ENCODE data around the gene LRRC17. TPM values are rescaled to one million over a fixed set of nuclear protein-coding genes. Genes with fewer than 3 reads are reported as not detected.

Gene LRRC17
- total and polyA plus RNA-seq, 9 of the 15 experiments (the other 6 are each of a cell fraction or from before 2014, with no cell fraction given): 0.03 to 0.18 (median 0.12) TPM; not detected in 5

DNA sequence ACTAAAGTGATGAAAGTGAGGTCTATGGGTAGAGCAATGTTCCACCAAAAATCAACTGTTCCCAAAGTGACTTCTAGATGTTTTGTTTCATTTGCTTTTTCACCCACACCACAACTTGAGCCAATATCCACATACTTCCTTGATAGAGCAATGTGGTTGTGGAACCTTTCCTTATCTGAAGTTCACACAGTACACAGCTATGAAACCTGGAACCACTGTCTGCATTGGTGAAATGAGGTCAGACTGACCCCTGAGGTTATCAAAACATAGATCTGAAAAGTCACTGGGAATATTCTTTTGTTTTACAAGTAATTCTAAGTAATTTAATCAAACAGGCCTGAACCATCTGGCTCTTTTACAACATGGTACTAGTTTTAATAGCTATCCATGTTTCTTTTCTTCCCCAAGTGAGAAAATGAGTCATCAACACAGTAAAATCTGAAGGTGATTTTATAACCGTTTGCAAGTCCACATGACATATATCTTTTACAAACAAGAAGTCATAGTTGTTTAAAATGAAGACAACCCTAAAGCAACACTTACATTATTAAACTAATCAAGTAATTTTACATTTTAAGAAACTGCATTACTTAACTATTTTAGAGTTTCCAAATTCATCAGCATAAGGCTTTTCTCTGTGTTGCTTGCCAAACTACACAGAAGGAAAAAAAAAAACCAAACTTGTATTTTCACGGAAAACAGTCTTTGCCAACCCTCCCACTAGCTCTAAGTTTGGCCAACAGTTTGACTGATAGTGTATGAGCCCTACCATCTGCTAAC is 80.3 kb downstream of the LRRC17 start (continued):
- TF ChIP-seq HINFP (tag; conservative IDR thresholded peaks at IDR 0.05; ENCODE audit: low read depth) (0 out of 2 replicates have a peak, but pooled peaks have one; percentile 29), ATF3 (IDR thresholded peaks at IDR 0.05) (peak; percentile 98), ATF3 (CRISPR knock-in tag; conservative IDR thresholded peaks at IDR 0.05) (peak; percentile 91), YY1 (IDR thresholded peaks at IDR 0.05; ENCODE audit: borderline replicate concordance in 1 of 3, control insufficient read depth in 1 of 3, extremely low read depth in 1 of 3, insufficient read depth in 3 of 3, insufficient read length in 1 of 3, insufficient replicate concordance in 2 of 3, low read depth in 1 of 3, low read length in 2 of 3) (no peak), ZNF77 (CRISPR knock-in tag; IDR thresholded peaks at IDR 0.05) (no peak), SUPT5H (IDR thresholded peaks at IDR 0.05) (no peak), TAL1 (IDR thresholded peaks at IDR 0.05) (peak; percentile 93), DNMT1 (IDR thresholded peaks at IDR 0.05) (no peak), XRCC4 (IDR thresholded peaks at IDR 0.05; ENCODE audit: extremely low read depth, insufficient read depth, insufficient read length) (no peak), CBX5 (IDR thresholded peaks at IDR 0.05; ENCODE audit: borderline replicate concordance, low read depth) (no peak), NFRKB (IDR thresholded peaks at IDR 0.05; ENCODE audit: low read depth) (no peak; the same call in none of the 2 replicates), CBFA2T3 (IDR thresholded peaks at IDR 0.05) (peak; percentile 96), ZBTB43 (CRISPR knock-in tag; IDR thresholded peaks at IDR 0.05) (0 out of 2 replicates have a peak, but pooled peaks have one; percentile 19), MAX (CRISPR knock-in tag; IDR thresholded peaks at IDR 0.05) (no peak; the same call in 1 of the 2 replicates)
- TF ChIP-seq, protein P1, sequence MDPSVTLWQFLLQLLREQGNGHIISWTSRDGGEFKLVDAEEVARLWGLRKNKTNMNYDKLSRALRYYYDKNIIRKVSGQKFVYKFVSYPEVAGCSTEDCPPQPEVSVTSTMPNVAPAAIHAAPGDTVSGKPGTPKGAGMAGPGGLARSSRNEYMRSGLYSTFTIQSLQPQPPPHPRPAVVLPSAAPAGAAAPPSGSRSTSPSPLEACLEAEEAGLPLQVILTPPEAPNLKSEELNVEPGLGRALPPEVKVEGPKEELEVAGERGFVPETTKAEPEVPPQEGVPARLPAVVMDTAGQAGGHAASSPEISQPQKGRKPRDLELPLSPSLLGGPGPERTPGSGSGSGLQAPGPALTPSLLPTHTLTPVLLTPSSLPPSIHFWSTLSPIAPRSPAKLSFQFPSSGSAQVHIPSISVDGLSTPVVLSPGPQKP (CRISPR knock-in tag; IDR thresholded peaks at IDR 0.05): no peak
- TF ChIP-seq, protein P2, sequence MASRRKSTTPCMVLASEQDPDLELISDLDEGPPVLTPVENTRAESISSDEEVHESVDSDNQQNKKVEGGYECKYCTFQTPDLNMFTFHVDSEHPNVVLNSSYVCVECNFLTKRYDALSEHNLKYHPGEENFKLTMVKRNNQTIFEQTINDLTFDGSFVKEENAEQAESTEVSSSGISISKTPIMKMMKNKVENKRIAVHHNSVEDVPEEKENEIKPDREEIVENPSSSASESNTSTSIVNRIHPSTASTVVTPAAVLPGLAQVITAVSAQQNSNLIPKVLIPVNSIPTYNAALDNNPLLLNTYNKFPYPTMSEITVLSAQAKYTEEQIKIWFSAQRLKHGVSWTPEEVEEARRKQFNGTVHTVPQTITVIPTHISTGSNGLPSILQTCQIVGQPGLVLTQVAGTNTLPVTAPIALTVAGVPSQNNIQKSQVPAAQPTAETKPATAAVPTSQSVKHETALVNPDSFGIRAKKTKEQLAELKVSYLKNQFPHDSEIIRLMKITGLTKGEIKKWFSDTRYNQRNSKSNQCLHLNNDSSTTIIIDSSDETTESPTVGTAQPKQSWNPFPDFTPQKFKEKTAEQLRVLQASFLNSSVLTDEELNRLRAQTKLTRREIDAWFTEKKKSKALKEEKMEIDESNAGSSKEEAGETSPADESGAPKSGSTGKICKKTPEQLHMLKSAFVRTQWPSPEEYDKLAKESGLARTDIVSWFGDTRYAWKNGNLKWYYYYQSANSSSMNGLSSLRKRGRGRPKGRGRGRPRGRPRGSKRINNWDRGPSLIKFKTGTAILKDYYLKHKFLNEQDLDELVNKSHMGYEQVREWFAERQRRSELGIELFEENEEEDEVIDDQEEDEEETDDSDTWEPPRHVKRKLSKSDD (conservative IDR thresholded peaks at IDR 0.05; ENCODE audit: low read length): no peak
- TF ChIP-seq, protein P3, sequence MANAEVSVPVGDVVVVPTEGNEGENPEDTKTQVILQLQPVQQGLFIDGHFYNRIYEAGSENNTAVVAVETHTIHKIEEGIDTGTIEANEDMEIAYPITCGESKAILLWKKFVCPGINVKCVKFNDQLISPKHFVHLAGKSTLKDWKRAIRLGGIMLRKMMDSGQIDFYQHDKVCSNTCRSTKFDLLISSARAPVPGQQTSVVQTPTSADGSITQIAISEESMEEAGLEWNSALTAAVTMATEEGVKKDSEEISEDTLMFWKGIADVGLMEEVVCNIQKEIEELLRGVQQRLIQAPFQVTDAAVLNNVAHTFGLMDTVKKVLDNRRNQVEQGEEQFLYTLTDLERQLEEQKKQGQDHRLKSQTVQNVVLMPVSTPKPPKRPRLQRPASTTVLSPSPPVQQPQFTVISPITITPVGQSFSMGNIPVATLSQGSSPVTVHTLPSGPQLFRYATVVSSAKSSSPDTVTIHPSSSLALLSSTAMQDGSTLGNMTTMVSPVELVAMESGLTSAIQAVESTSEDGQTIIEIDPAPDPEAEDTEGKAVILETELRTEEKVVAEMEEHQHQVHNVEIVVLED (CRISPR knock-in tag; IDR thresholded peaks at IDR 0.05): peak; percentile 18; the same call in 1 of the 2 replicates
